Ureter (tissue), 1 donor: ENCODE results near the gene SAAL1. TPM values are rescaled to one million over a fixed set of nuclear protein-coding genes. Genes with fewer than 3 reads are reported as not detected.

Source experiments
- DNase-seq: peaks from one replicate; pipeline ENCODE4 v3.0.0-alpha.2; 2020; ENCODE audit warnings: low spot score
- total RNA-seq: library from RNA; stranded (reverse); gene quantifications from one replicate; pipeline ENCODE4 v1.2.4, GENCODE V29; 2023
- donor health status: DM: yes; HTN: yes; CAD: no.

Gene SAAL1
- total RNA-seq, 1 donor from 2014 or later, result 21.5 TPM

- DNase-seq, result no peak
Observed at GRCh38 chr11:18081551-18081950, 24.3 kb downstream of the SAAL1 start.

- no peak for DNase-seq
Observed at GRCh38 chr11:18080451-18080850, 25.4 kb downstream of the SAAL1 start.

- no peak for DNase-seq
Observed at GRCh38 chr11:18078909-18079308, 27.0 kb downstream of the SAAL1 start.

GRCh38 chr11:18075444-18075843, 30.4 kb downstream of the SAAL1 start:
- no peak for DNase-seq

- no peak for DNase-seq
Observed at GRCh38 chr11:18071098-18071705, 34.7 kb downstream of the SAAL1 start.

GRCh38 chr11:18067372-18067771, 38.5 kb downstream of the SAAL1 start:
- DNase-seq, result no peak

GRCh38 chr11:18066626-18067025, 39.3 kb downstream of the SAAL1 start:
- no peak for DNase-seq

GRCh38 chr11:18065572-18065971, 40.3 kb downstream of the SAAL1 start:
- DNase-seq, result no peak

GRCh38 chr11:18064450-18065054, 41.3 kb downstream of the SAAL1 start:
- DNase-seq, result no peak

GRCh38 chr11:18063862-18064434, 41.9 kb downstream of the SAAL1 start:
- DNase-seq, result no peak

GRCh38 chr11:18063125-18063524, 42.8 kb downstream of the SAAL1 start:
- no peak for DNase-seq

- no peak for DNase-seq
Observed at GRCh38 chr11:18061351-18061750, 44.5 kb downstream of the SAAL1 start.

- no peak for DNase-seq
Observed at GRCh38 chr11:18056561-18057181, 49.2 kb downstream of the SAAL1 start.

- no peak for DNase-seq
Observed at GRCh38 chr11:18054511-18055103, 51.3 kb downstream of the SAAL1 start.

GRCh38 chr11:18050848-18051247, 55.0 kb downstream of the SAAL1 start:
- no peak for DNase-seq

GRCh38 chr11:18046116-18046777, 59.6 kb downstream of the SAAL1 start, which contains the start of gene TPH1:
Gene TPH1 (minus strand): TSS chr11:18046269. CDS start chr11:18040762, 5,507 bp downstream.
- DNase-seq, result no peak

- no peak for DNase-seq
Observed at GRCh38 chr11:18036456-18036855, 69.4 kb downstream of the SAAL1 start.

Other genes with a start within 250 kb of the SAAL1 start
- gene SERGEF, start 93.0 kb downstream of the SAAL1 start, total RNA-seq, result 46.4 TPM
- gene TPH1, start 59.8 kb downstream of the SAAL1 start, total RNA-seq, result 1.7 TPM
- not detected for gene MRGPRX3, start 26.5 kb upstream of the SAAL1 start, total RNA-seq
- gene MRGPRX4, start 66.8 kb upstream of the SAAL1 start, total RNA-seq, result not detected
- gene SAA4, start 130.7 kb upstream of the SAAL1 start, total RNA-seq, result not detected
- 6.7 TPM for gene SAA2, start 142.6 kb upstream of the SAAL1 start, total RNA-seq
- gene SAA1, start 160.2 kb upstream of the SAAL1 start, total RNA-seq, result 5.5 TPM
- 18.1 TPM for gene HPS5, start 216.1 kb upstream of the SAAL1 start, total RNA-seq
- gene GTF2H1, start 216.5 kb upstream of the SAAL1 start, total RNA-seq, result 61.4 TPM